Measurements from ENCODE around the gene RNF213.
"Not testable (repeated sequence)": the region's sequence is repeated elsewhere in the genome, so short reads cannot be mapped to it uniquely, and the experiment has no call there.

The RNF213 gene

GRCh38 chr17:80294210-80294609 lies 33.6 kb downstream of the RNF213 start:
- DNase-seq (ENCODE audit: extremely low spot score) = no peak
- POLR2A ChIA-PET = no interaction called here
- TF ChIP-seq CTCF (IDR thresholded peaks at IDR 0.05; ENCODE audit: control extremely low read depth, extremely low read depth, low read depth, missing control alignments) = no peak
- CTCF ChIA-PET = no interaction called here

- ChIA-PET CTCF (no interaction called here), POLR2A (no interaction called here)
- no peak for DNase-seq (ENCODE audit: extremely low spot score)
- no peak for TF ChIP-seq CTCF (IDR thresholded peaks at IDR 0.05; ENCODE audit: control extremely low read depth, extremely low read depth, low read depth, missing control alignments)
These were observed 34.0 kb downstream of the RNF213 start for GRCh38 chr17:80294653-80295052.

GRCh38 chr17:80295146-80295545 lies 34.5 kb downstream of the RNF213 start:
- DNase-seq (ENCODE audit: extremely low spot score) = no peak
- POLR2A ChIA-PET = no interaction called here
- no peak for TF ChIP-seq CTCF (IDR thresholded peaks at IDR 0.05; ENCODE audit: control extremely low read depth, extremely low read depth, low read depth, missing control alignments)
- CTCF ChIA-PET = interaction anchor here (1.1 kb wide), 1 partner anchor 14 kb away, joined by 3 read pairs; no protein-coding TSS in a partner anchor

GRCh38 chr17:80295559-80295958 lies 34.9 kb downstream of the RNF213 start:
- TF ChIP-seq CTCF (IDR thresholded peaks at IDR 0.05; ENCODE audit: control extremely low read depth, extremely low read depth, low read depth, missing control alignments) = no peak
- ChIA-PET POLR2A (no interaction called here), CTCF (interaction anchor here (1.1 kb wide), 1 partner anchor 13 kb away, joined by 3 read pairs; no protein-coding TSS in a partner anchor)
- no peak for DNase-seq (ENCODE audit: extremely low spot score)

- ChIA-PET POLR2A (no interaction called here), CTCF (interaction anchor here (1.1 kb wide), 1 partner anchor 13 kb away, joined by 3 read pairs; no protein-coding TSS in a partner anchor)
- no peak for TF ChIP-seq CTCF (IDR thresholded peaks at IDR 0.05; ENCODE audit: control extremely low read depth, extremely low read depth, low read depth, missing control alignments)
- DNase-seq (ENCODE audit: extremely low spot score) = no peak
These were observed 35.6 kb downstream of the RNF213 start for GRCh38 chr17:80296221-80296620.

- DNase-seq (ENCODE audit: extremely low spot score) = no peak
- no peak for TF ChIP-seq CTCF (IDR thresholded peaks at IDR 0.05; ENCODE audit: control extremely low read depth, extremely low read depth, low read depth, missing control alignments)
- ChIA-PET POLR2A (no interaction called here), CTCF (no interaction called here)
These were observed 37.4 kb downstream of the RNF213 start for GRCh38 chr17:80297996-80298560.

GRCh38 chr17:80299350-80300100 lies 38.9 kb downstream of the RNF213 start:
- DNase-seq (ENCODE audit: extremely low spot score); POLR2A ChIA-PET; CTCF ChIA-PET: not testable (repeated sequence)

- CTCF ChIA-PET = interaction anchor here (1.3 kb wide), 1 partner anchor 9 kb away, joined by 3 read pairs; no protein-coding TSS in a partner anchor
- POLR2A ChIA-PET; DNase-seq (ENCODE audit: extremely low spot score): not testable (repeated sequence)
These were observed 40.1 kb downstream of the RNF213 start for GRCh38 chr17:80300756-80301155.

Data from GM10248 (cell line).